HepG2 (cell line): ENCODE results near the gene PRKAG1. TPM values are rescaled to one million over a fixed set of nuclear protein-coding genes. Genes with fewer than 3 reads are reported as not detected.
A peak's percentile ranks its signal among the peaks of the same experiment; 100 is the strongest.

Experiments used
- ATAC-seq: fragments of 200-7000 bp; cut with Tn5 transposase; 3 replicates; pipeline ENCODE4 v1.9.1; 2020; ENCODE audit warnings: mild to moderate bottlenecking, moderate library complexity
- BruUV-seq: library from RNA; stranded (reverse); fragments of 400-500 nt; replicated peaks from 2 replicates; lab custom pipeline; 2021; lab: Mats Ljungman, UMichigan
- CTCF ChIA-PET: fragments of 300-600 bp; formaldehyde crosslinking; extraction: SDS; loops from one replicate; lab custom pipeline; 2021; ENCODE audit warnings: low total read pairs, inconsistent platforms, low intra/inter-chr PET ratio; lab: Yijun Ruan, JAX
- POLR2A ChIA-PET: fragments of 350-600 bp; sonication (Branson Sonifier 250); formaldehyde crosslinking; loops from one replicate; lab custom pipeline; 2020; ENCODE audit warnings: antibody characterized with exemption, inconsistent platforms; lab: Yijun Ruan, JAX
- DNase-seq: peaks from one replicate; pipeline ENCODE4 v3.0.0-alpha.2; 2015; ENCODE audit warnings: low spot score
- FAIRE-seq: peaks from 3 replicates; lab custom pipeline; 2011; peaks lifted over from hg19 to GRCh38; lab: Jason Lieb, UNC
- H2AFZ ChIP-seq: one replicate; pipeline ENCODE4 v1.6.1; 2011; ENCODE audit warnings: low read length, inconsistent platforms
- H3K27ac ChIP-seq: fragments of 300-600 bp; 3 replicates; pipeline ENCODE4 v1.8.0; 2011; ENCODE audit warnings: mixed run types, mild to moderate bottlenecking, mixed read lengths, low read length, inconsistent platforms; ENCODE audit not compliant: insufficient read depth; ENCODE audit errors: extremely low read length
- H3K27me3 ChIP-seq, 2 experiments: fragments of 200-600 bp in 1 of 2; 2 replicates in 1 of 2; 3 replicates in 1 of 2; pipeline versions ENCODE4 v1.6.0 to v1.8.0; 2011; ENCODE audit warnings: low read length in 2 of 2, mild to moderate bottlenecking in 2 of 2, moderate library complexity in 2 of 2, inconsistent platforms in 1 of 2; ENCODE audit not compliant: insufficient read depth in 2 of 2, control insufficient read depth in 1 of 2
- H3K36me3 ChIP-seq, 2 experiments: fragments of 200-600 bp in 1 of 2; replicated peaks in 1 of 2; 2 replicates in 1 of 2; 3 replicates in 1 of 2; pipeline versions ENCODE4 v1.5.1 to v1.8.0; 2011; ENCODE audit warnings: low read length in 2 of 2, inconsistent platforms in 1 of 2; ENCODE audit not compliant: insufficient read depth in 2 of 2, control insufficient read depth in 1 of 2
- H3K4me1 ChIP-seq: 2 replicates; pipeline ENCODE4 v1.5.1; 2012; ENCODE audit warnings: low read length, inconsistent platforms; ENCODE audit not compliant: insufficient read depth
- H3K4me2 ChIP-seq: 2 replicates; pipeline ENCODE4 v1.6.0; 2011; ENCODE audit warnings: low read depth, low read length, inconsistent platforms
- H3K4me3 ChIP-seq, 3 experiments: fragments of 200-600 bp in 1 of 3; sonication (generic), shearing (Covaris generic) in 1 of 3; replicated peaks in 1 of 3; 2 replicates each; pipeline ENCODE4 v1.5.1; 2011 to 2016; ENCODE audit warnings: low read length in 3 of 3, inconsistent platforms in 2 of 3, low read depth in 2 of 3, mild to moderate bottlenecking in 2 of 3, control low read depth in 1 of 3, mixed read lengths in 1 of 3; ENCODE audit not compliant: insufficient read depth in 1 of 3
- H3K79me2 ChIP-seq: one replicate; pipeline ENCODE4 v1.6.1; 2011; ENCODE audit warnings: low read length, inconsistent platforms; ENCODE audit not compliant: insufficient read depth
- H3K9ac ChIP-seq: 2 replicates; pipeline ENCODE4 v1.6.0; 2011; ENCODE audit warnings: mild to moderate bottlenecking, low read depth, low read length, inconsistent platforms; ENCODE audit not compliant: insufficient read depth
- H3K9me3 ChIP-seq: 2 replicates; pipeline ENCODE4 v1.5.1; 2012; ENCODE audit warnings: mild to moderate bottlenecking, low read length
- H4K20me1 ChIP-seq: 2 replicates; pipeline ENCODE4 v1.6.0; 2011; ENCODE audit warnings: inconsistent platforms, mild to moderate bottlenecking, low read length, moderate library complexity; ENCODE audit not compliant: insufficient read depth
- BHLHE40 ChIP-seq: IDR thresholded peaks from 2 replicates; pipeline ENCODE4 v1.6.1; 2011; ENCODE audit warnings: low read length, improper control_type of control experiment
- MAFF ChIP-seq: IDR thresholded peaks from 2 replicates; pipeline ENCODE4 v1.6.1; 2011; ENCODE audit warnings: low read depth, low read length, improper control_type of control experiment
- MTA3 ChIP-seq: sonication (generic); formaldehyde crosslinking; IDR thresholded peaks from 2 replicates; pipeline ENCODE4 v1.4.0; 2020; ENCODE audit warnings: missing genetic modification reagents
- SALL1 ChIP-seq: sonication (generic); formaldehyde crosslinking; IDR thresholded peaks from 2 replicates; pipeline ENCODE4 v1.8.0; 2022; ENCODE audit warnings: mild to moderate bottlenecking, missing genetic modification reagents
- ZC3H13 ChIP-seq: sonication (generic); formaldehyde crosslinking; IDR thresholded peaks from 2 replicates; pipeline ENCODE4 v1.8.1; 2023; ENCODE audit warnings: mild to moderate bottlenecking, missing genetic modification reagents, moderate library complexity
- ZNF30 ChIP-seq: sonication (generic); formaldehyde crosslinking; IDR thresholded peaks from 2 replicates; pipeline ENCODE4 v1.5.0; 2020; ENCODE audit warnings: mild to moderate bottlenecking, missing genetic modification reagents
- ZNF335 ChIP-seq: sonication (generic); formaldehyde crosslinking; IDR thresholded peaks from 2 replicates; pipeline ENCODE4 v1.4.0; 2020; ENCODE audit warnings: missing genetic modification reagents
- ZNF432 ChIP-seq: sonication (generic); formaldehyde crosslinking; IDR thresholded peaks from 2 replicates; pipeline ENCODE4 v1.5.0; 2020; ENCODE audit warnings: missing genetic modification reagents, mild to moderate bottlenecking, borderline replicate concordance
- ZNF672 ChIP-seq: sonication (generic); formaldehyde crosslinking; IDR thresholded peaks from 2 replicates; pipeline ENCODE4 v1.8.1; 2022; ENCODE audit warnings: missing genetic modification reagents
- ZNF737 ChIP-seq: sonication (generic); formaldehyde crosslinking; IDR thresholded peaks from 2 replicates; pipeline ENCODE4 v1.5.0; 2020; ENCODE audit warnings: missing genetic modification reagents, mild to moderate bottlenecking, borderline replicate concordance
- WGBS: methylation state at CpG from one replicate; pipeline ENCODE4 v1.1.6; 2017; ENCODE audit warnings: low lambda C conversion rate; 5-methylcytosine and 5-hydroxymethylcytosine counted together
- in situ Hi-C: cut with HindIII; loops from 2 replicates; pipeline ENCODE4 v1.10.0; 2017; ENCODE audit warnings: low pct_unique_long_range_greater_than_20kb; ENCODE audit not compliant: extremely low pct_ligation_motif_present
- intact Hi-C: fragments of 100-400 bp; cut with micrococcal nuclease; formaldehyde crosslinking; loops from one replicate; pipeline ENCODE4 v1.10.0; 2022; ENCODE audit not compliant: unreplicated experiment
- polyA plus RNA-seq, 8 experiments: library from polyadenylated mRNA; depleted of rRNA in 3 of 8; stranded (reverse) in 7 of 8; unstranded in 1 of 8; fragments of >200 nt; fragmentation: Illumina TruSeq in 4 of 8; extraction: Trizol in 4 of 8; gene quantifications; 2 replicates each; pipeline versions ENCODE4 v1.2.1 to v1.2.3, GENCODE V29; 2011 to 2016; ENCODE audit warnings: low read depth in 4 of 8, missing spikeins in 1 of 8, mixed read lengths in 1 of 8; ENCODE audit not compliant: insufficient read depth in 1 of 8
- total RNA-seq, 5 experiments: library from RNA; depleted of rRNA; stranded (reverse); fragments of >200 nt; fragmentation: Illumina TruSeq; extraction: Trizol; gene quantifications; 2 replicates each; pipeline ENCODE4 v1.2.3, GENCODE V29; 2016; ENCODE audit warnings: low read depth in 1 of 5
- TF ChIP-seq, protein P1 (sequence below): sonication (generic); formaldehyde crosslinking; IDR thresholded peaks from 2 replicates; pipeline ENCODE4 v1.5.1; 2020; ENCODE audit warnings: mild to moderate bottlenecking, missing genetic modification reagents, moderate library complexity
- TF ChIP-seq, protein P2 (sequence below): sonication (generic); formaldehyde crosslinking; IDR thresholded peaks from 2 replicates; pipeline ENCODE4 v1.5.0; 2020; ENCODE audit warnings: missing genetic modification reagents, mild to moderate bottlenecking, borderline replicate concordance
- TF ChIP-seq, protein P3 (sequence below): sonication (generic); formaldehyde crosslinking; conservative IDR thresholded peaks from 2 replicates; pipeline ENCODE4 v1.8.1; 2023; ENCODE audit warnings: missing genetic modification reagents

PRKAG1 gene
- total and polyA plus RNA-seq, 2 of the 13 experiments (the other 11 are each of a cell fraction or from before 2014, with no cell fraction given), result 26.1 to 32.8 TPM

DNA sequence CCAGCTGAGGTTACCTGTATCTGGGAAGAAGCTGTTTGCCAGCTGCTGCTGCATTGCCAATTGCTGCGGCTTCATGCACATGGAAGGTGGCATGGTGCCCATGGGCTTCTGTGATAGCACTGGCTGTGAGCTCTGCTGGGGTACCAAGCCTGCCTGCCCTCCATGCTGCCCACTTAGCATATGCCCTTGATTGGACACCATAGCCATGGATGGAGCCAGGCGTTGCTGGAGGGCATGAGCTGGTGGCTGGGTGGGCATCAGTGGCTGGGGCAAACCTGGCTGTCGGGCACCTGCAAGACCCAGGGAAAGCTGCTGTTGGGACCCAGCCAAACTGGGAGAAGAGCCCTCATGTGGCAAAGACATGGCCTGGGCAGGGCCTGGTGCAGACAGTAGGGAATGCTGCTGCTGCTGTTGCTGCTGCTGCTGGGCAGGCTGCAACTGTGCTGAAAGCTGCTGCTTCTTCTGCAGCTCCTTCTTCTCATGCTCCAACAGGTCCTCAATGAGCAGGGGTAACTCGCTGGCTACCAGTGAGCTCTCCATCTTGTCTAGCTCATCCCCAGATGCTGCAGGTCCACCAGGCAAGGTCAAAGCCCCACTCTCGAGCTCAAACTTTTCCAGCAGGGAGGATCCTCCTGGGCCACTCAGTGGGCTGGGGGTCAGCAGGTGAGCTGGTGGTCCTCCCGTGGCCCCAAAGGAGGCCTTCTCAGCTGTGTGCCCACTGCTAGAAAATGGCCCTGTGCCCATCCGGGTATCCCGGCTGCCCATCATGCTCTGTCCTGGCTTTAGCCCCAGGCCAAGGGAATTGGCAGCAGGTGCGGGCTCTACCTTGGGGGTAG is 18.8 kb upstream of the PRKAG1 start (continued):
- TF ChIP-seq ZC3H13 (CRISPR knock-in tag) (peak; percentile 78), ZNF672 (CRISPR knock-in tag) (no peak), ZNF335 (CRISPR knock-in tag) (no peak)
- TF ChIP-seq, protein P1, sequence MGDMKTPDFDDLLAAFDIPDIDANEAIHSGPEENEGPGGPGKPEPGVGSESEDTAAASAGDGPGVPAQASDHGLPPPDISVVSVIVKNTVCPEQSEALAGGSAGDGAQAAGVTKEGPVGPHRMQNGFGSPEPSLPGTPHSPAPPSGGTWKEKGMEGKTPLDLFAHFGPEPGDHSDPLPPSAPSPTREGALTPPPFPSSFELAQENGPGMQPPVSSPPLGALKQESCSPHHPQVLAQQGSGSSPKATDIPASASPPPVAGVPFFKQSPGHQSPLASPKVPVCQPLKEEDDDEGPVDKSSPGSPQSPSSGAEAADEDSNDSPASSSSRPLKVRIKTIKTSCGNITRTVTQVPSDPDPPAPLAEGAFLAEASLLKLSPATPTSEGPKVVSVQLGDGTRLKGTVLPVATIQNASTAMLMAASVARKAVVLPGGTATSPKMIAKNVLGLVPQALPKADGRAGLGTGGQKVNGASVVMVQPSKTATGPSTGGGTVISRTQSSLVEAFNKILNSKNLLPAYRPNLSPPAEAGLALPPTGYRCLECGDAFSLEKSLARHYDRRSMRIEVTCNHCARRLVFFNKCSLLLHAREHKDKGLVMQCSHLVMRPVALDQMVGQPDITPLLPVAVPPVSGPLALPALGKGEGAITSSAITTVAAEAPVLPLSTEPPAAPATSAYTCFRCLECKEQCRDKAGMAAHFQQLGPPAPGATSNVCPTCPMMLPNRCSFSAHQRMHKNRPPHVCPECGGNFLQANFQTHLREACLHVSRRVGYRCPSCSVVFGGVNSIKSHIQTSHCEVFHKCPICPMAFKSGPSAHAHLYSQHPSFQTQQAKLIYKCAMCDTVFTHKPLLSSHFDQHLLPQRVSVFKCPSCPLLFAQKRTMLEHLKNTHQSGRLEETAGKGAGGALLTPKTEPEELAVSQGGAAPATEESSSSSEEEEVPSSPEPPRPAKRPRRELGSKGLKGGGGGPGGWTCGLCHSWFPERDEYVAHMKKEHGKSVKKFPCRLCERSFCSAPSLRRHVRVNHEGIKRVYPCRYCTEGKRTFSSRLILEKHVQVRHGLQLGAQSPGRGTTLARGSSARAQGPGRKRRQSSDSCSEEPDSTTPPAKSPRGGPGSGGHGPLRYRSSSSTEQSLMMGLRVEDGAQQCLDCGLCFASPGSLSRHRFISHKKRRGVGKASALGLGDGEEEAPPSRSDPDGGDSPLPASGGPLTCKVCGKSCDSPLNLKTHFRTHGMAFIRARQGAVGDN (CRISPR knock-in tag), result no peak

DNA sequence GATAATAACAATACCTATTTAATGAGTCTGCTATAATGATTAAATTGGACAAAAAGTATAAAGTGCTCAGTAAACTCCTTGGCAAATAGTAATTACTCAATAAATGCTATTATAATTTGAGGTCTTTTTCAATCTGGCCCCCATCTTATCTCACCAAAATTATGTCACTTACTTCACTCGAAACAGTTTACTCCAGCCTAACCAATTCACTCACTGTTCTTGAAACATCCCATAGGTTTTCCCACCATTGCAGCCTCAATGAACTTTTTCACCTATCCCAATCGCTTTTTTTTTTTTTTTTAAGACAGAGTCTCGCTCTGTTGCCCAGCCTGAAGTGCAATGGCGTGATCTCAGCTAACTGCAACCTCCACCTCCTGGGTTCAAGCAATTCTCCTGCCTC is 17.5 kb upstream of the PRKAG1 start:
- CTCF ChIA-PET, result no interaction called here
- no peak for FAIRE-seq
- no TSS peak for BruUV-seq
- intact Hi-C loops, result no loop called here
- H4K20me1 ChIP-seq, result no peaks in the 10 kb centered on the region
- 95% methylated on average over 4 of the region's 4 CpGs for WGBS
- H3K4me1 ChIP-seq, result no peaks in the 10 kb centered on the region
- in situ Hi-C loops, result no loop called here
- H3K79me2 ChIP-seq, result no peaks in the 10 kb centered on the region
- no peak for ATAC-seq
- DNase-seq, result no peak
- H3K36me3 ChIP-seq, result peaks cover 47 to 90% of the 10 kb centered on the region in 2 experiments; a peak in 4 of 5 replicates
- no peak overlapping the region for H3K9ac ChIP-seq
- POLR2A ChIA-PET, result interaction anchor here (0.7 to 1.5 kb wide), 2 partner anchors 16 to 95 kb away, joined by 4 read pairs; no protein-coding TSS in a partner anchor
- H3K9me3 ChIP-seq, result no peaks in the 10 kb centered on the region
- no peak overlapping the region for H3K4me3 ChIP-seq
- TF ChIP-seq MAFF (no peak), MTA3 (no peak), SALL1 (CRISPR knock-in tag) (no peak), ZNF432 (no peak), BHLHE40 (no peak), ZNF30 (CRISPR knock-in tag) (no peak), ZNF672 (CRISPR knock-in tag) (no peak), ZNF737 (no peak)
- TF ChIP-seq, protein P2, sequence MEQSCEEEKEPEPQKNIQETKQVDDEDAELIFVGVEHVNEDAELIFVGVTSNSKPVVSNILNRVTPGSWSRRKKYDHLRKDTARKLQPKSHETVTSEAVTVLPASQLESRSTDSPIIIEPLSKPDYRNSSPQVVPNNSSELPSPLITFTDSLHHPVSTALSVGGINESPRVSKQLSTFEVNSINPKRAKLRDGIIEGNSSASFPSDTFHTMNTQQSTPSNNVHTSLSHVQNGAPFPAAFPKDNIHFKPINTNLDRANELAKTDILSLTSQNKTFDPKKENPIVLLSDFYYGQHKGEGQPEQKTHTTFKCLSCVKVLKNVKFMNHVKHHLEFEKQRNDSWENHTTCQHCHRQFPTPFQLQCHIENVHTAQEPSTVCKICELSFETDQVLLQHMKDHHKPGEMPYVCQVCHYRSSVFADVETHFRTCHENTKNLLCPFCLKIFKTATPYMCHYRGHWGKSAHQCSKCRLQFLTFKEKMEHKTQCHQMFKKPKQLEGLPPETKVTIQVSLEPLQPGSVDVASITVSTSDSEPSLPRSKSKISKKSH (CRISPR knock-in tag), result no peak
- TF ChIP-seq, protein P3, sequence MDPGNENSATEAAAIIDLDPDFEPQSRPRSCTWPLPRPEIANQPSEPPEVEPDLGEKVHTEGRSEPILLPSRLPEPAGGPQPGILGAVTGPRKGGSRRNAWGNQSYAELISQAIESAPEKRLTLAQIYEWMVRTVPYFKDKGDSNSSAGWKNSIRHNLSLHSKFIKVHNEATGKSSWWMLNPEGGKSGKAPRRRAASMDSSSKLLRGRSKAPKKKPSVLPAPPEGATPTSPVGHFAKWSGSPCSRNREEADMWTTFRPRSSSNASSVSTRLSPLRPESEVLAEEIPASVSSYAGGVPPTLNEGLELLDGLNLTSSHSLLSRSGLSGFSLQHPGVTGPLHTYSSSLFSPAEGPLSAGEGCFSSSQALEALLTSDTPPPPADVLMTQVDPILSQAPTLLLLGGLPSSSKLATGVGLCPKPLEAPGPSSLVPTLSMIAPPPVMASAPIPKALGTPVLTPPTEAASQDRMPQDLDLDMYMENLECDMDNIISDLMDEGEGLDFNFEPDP, result no peak
- H3K27ac ChIP-seq, result no peak overlapping the region
- H3K4me2 ChIP-seq, result no peak overlapping the region
- H2AFZ ChIP-seq, result no peak overlapping the region
- H3K27me3 ChIP-seq, result no peaks in the 10 kb centered on the region
